Measurements from ENCODE around the gene PUS1.

Gene PUS1

DNA sequence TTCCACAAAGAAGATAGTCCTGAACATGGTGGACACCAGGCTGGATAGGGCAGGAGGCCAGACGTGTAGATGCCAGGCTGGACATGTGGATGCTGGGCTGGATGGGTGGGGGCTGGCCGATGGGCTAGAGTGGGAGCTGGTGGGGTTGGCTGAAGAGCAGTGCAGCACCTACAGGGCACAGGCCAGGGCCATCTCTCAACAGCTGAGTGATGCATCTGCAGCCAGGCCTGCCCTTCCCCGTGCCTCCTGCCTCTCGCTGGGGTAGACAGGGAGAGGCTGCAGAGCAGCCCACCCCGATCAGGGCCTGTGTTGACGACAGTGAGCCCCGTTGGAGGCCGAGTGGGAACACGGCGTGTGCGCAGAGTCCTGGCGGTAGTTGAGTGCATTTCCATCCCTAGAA is 59.9 kb downstream of the PUS1 start:
- in situ Hi-C loops (cut with HindIII; ENCODE audit: low sequenced_read_pairs), result no loop called here

DNA sequence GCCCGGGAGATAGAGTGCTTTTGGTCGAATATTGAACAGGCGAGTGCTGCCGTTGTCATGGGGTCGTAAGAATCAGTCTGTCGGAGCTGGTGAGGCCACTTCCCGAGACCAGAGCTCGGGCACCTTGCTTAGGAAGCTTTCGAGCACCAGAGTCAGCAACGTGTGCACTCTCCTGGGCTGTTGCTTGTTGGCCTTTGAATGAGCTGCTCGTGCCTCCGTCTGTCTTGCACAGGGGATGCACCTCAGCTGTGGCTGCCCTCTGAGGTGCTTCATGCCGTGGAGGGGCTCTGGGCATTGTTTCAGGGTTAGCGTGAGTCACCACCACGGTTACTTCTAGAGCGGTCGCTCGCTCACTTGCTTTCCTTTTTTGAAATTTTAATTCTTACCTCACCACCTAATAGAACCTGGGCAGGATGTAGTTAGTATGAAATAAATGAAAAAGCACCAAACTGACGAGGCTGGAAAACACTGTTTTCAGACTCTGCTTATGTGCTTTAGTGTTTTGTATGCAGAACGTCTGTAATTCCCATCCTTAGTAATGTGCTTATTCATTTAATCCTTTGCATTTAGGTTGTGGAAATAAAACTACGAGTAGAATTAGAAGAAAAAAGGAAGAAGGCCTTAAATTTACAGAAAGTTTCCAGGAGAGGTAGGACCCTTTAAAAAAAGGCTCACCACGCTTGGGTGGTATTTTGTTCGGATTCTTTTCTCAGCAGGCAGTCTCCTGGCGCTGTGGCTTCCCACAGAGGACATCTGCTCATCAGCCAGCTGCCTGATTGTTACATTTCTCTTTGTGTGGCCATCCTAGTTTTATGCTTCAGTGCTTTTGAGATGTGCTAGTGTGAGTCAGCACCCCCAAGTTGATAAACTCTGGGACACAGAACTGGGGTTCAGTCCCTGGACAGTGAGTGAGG is 61.2 kb downstream of the PUS1 start:
- in situ Hi-C loops (cut with HindIII; ENCODE audit: low sequenced_read_pairs), result no loop called here

DNA sequence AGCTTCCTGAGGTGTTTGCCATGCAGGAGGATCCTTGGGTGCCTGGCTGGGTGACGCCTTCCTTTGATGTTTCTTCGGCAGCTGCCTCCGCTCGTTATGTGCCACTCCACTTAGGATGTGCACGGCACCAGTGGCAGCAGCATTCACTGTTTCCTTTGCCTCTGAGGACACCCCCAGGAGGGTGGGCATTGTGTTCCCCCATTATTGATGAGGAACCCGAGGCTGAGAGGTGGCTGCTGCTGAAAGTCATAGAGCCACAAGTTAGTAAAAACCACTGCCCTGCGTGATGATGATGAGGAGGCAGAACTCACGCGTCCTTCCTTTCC is 61.9 kb downstream of the PUS1 start:
- in situ Hi-C loops (cut with HindIII; ENCODE audit: low sequenced_read_pairs), result no loop called here

DNA sequence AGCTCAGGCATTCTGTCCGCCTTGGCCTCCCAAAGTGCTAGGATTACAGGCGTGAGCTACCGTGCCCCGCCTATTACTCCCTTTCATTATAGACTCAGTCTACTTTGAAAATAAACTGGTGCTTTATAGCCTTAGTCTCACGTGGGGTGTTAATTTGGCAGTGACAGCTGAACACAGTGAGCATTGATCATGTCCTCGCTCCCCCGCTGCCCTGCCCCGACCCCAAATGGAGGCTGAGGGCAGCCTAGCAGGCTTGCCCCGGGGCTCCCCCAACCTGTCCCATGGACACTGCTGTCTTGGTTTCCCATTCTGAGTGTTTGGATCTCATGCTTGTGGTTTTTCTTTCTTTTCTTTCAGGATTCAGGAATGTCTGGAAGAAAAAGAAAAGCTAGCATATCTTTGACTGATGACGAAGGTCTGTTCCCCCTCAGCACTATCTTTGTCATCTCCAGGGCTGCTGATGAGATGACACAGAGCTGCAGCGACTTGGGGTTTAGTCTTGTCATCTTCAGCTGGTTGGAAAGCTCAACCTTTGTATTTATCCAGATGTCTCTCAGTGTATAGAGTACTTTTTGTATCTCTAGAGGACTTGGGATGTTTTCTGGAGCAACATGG is 62.8 kb downstream of the PUS1 start:
- in situ Hi-C loops (cut with HindIII; ENCODE audit: low sequenced_read_pairs), result no loop called here

DNA sequence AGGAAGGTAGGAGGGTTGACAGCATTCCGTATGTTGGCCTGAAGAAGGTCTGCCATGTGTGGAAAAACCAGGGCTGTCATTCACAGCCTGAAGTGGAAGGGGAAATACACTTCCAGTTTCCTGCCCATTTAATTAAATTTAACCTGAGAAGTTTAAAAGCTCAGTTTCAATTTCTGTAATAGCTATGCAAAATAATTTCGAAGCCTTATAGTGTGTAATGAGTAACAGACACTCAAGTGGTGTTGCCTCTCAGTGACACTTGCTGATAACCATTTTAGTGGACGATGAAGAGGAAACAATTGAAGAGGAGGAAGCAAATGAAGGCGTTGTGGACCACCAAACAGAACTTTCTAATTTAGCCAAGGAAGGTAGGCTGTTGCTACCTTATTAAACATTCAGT is 65.5 kb downstream of the PUS1 start:
- in situ Hi-C loops (cut with HindIII; ENCODE audit: low sequenced_read_pairs), result no loop called here
